CD4-positive, alpha-beta T cell treated with Interleukin-4 for 1 hour (primary cell): ENCODE data around the gene HIBCH.
"Not testable (repeated sequence)": the region's sequence is repeated elsewhere in the genome, so short reads cannot be mapped to it uniquely, and the experiment has no call there.

Experiments used
- DNase-seq, 2 donors: peaks; one replicate each; pipeline ENCODE4 v3.0.0-alpha.2; 2020 to 2022

Gene HIBCH

DNA sequence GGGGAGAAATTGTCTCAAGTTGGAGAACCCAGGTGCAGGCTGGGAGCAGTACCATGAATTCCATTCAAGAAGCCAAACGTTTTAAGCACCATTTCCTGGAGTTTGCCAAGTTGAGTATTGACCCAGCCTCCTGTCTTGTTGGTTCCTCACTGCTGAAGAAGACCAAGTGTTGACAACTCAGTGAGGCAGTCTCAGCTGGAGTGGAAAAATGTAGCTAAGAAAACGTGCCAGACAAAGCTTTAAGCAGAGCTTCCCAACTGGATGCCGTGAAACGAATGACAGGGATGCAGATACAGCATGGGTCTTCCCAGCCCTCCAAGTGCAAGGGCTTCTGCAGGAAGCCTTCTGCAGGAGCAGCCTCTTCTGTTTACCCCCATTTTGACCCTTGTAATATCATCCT lies 23.0 kb upstream of the HIBCH start:
- DNase-seq, result no peak

DNA sequence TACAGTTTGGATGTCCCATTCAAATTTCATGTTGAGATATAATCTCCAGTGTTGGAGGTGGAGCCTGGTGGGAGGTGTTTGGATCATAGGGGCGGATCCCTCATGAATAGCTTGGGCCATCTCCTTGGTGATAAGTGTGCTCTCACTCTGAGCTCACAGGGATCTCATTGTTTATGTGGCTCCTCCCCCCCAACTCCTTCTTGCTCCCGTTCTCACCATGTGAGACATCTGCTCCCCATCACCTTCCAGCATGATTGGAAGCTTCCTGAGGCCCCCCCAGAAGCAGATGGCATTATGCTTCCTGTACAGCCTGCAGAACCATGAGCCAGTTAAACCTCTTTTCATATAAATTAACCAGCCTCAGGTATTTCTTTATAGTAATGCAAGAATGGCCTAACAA lies 20.7 kb upstream of the HIBCH start:
- DNase-seq, result no peak

DNA sequence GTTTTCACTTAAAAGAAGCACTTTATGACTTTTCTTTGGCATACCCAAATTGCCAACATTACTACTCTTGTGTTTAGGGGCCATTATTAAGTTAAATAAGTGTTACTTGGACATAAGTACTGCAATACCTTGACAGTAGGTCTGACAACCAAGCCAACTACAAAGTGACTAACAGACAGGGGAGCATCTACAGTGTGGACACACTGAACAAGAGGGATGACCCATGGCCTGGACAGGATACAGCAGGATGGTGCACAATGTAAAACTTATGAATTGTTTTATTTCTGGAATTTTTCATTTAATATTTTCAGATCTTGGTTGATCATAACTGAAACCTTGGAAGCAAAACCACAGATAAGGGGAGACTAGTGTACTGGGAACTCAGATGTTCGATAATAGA lies 19.8 kb upstream of the HIBCH start:
- DNase-seq, result no peak

DNA sequence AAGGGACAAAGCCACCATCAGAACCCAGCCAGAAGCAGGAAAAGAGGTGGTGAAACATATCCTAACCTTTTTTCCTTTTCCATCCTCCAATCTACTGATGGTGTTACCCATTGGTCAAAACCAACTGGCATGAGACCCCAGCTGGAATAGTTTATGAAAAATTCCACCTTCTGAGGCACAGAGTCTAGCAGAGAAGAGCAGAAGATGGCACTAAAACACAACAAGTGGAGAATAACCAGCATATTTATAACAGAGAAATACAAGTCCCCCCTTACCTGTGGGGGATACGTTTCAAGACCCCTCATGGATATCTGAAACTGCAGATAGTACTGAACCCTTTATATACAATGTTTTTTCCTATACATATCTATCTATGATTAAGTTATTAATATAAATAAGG lies 18.8 kb upstream of the HIBCH start:
- no peak for DNase-seq

GRCh38 chr2:190336420-190336819 lies 16.8 kb upstream of the HIBCH start:
- no peak for DNase-seq

DNA sequence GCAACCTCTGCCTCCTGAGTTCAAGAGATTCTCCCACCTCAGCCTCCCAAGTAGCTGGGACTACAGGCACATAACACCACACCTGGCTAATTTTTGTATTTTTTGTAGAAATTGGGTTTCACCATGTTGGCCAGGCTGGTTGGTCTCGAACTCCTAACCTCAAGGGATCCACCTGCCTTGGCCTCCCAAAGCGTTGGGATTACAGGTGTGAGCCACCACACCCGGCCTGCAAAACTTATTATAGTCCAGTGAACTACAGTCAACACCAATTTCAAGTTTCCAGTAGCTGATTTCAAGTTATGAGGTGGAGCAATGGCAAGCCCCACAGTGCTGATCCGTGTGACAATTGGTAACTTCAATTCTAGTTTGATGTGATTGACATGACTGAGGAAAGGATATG lies 16.0 kb upstream of the HIBCH start:
- not testable (repeated sequence) for DNase-seq

DNA sequence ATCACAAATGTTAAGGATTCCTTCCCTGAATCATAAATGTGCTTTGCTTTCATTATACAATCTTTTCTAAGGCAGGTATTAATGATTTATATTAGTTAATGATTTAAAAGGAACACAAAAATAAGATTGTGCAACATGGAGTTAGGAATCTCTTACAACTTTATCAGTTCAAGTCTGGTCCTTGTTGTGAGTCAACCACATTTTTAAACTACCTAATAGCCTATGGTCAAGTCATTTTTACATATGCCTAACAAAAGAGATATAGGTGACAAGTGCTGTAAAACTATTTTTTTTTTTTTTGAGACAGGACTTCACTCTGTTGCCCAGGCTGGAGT lies 15.6 kb upstream of the HIBCH start:
- no peak for DNase-seq

GRCh38 chr2:190334479-190335224 lies 15.0 kb upstream of the HIBCH start:
- no peak for DNase-seq

DNA sequence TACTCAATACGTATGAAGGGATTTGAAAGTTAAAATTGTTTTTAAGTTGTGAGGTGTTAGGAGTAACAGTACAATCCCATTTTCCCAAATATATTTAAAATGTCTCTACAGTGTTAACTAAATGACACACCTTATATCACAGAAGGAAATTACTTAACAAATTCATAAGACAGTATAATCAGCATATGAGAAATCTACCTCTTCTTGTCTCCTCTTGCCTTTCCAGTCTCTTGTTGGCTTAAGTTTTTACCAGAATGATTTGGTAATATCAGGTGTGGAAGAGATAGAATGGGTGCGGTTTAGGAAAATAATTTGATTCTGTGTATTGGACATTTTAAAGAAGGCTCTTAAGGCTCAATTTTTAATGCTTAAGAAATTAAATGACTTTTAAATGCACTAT lies 14.3 kb upstream of the HIBCH start:
- no peak for DNase-seq

GRCh38 chr2:190333395-190333794 lies 13.8 kb upstream of the HIBCH start:
- DNase-seq, result no peak

GRCh38 chr2:190328573-190329147 lies 9.0 kb upstream of the HIBCH start:
- no peak for DNase-seq

DNA sequence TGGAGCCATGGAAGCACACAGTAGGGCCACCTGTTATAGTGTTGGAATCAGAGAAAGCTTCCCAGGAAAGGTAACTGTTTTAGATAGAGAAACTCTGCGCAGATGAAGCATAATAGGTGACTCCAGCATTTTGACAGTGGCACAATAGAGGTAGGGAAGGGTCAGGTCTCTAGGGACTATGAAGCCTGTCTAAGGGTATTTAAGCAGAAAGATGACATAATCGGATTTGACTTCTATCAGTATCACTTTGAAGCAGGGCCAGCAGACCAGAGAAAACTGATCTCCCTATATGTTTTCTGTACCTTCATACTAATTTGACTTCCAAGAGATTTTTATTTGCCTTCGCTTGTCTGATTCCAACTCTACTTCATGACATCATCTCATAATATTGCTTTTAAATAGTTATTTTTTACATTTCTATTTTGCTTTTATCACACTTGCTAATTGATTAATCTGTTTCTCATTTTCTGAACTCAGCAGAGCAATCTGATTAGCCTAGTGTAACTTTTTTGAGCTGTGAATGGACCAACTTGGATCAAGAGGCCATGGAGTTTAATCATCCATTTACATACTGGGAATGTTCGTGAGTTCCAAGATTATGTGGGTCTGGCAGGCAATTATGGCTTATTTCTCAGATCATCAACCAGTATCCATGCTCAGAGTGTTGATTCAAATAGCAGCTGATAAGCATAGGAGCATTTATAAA lies 8.4 kb upstream of the HIBCH start:
- no peak for DNase-seq

- no peak for DNase-seq
These were observed 6.0 kb upstream of the HIBCH start for GRCh38 chr2:190325588-190325987.

- DNase-seq, result no peak
These were observed 3.8 kb upstream of the HIBCH start for GRCh38 chr2:190323406-190323805.

GRCh38 chr2:190320696-190321095 lies 1.1 kb upstream of the HIBCH start:
- DNase-seq, result no peak

GRCh38 chr2:190318931-190319554 lies 583 bp downstream of the HIBCH start:
- peak; percentile 14 to 27 for DNase-seq

DNA sequence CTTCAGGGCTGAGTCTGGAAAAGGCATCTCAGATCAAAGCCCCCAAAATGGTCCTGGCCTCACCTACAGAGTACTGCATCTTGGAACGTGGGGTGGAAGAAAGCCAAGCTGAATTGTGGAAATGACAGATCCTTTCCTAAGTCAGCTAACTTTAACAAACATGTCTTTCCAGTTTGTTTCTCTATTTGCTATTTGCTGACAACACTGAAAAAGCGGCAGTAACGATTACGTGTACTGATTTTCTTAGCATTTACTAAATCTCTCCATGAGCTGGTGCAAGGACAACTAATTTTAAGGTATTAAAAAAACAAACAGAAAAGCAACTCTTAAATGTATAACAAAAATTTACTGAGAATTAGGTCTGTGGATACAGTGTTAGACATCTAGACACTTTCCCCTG lies 1.1 kb downstream of the HIBCH start:
- no peak for DNase-seq

DNA sequence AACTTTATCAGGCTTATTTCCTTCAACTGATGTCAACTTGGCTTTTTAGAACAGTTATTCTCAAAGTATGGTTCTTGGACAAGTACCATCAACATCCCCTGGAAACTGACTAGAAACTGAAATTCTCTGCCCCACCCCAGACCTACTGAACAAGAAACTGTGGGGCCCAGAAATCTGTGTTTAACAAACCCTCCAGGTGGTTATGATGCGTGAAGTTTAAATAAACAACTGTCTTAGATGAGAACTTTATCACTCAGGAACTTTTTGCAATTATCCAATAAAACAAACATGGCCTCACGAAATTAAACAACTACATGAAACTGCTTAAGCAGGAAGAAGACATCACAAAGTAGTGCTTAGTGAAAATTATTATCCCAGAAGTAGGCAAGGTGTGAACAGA lies 4.4 kb downstream of the HIBCH start:
- no peak for DNase-seq

DNA sequence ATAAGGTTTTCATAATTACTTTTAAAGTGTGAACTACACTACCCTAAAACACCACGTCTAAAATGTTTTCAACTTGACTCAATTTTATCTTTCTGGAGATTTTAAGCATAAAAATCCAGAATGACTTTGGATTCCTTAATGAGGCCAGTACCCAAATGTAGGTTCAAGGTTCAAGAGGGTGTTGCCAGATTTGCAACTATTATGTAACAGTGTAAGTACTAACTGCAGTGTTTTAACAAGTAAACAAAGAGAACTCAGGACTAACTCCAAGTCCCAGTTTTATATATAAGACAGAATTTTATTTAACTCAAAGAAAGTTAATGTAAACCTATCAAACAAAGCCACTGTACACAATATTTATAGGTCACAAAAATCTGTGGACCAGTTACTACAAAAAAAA lies 5.7 kb downstream of the HIBCH start:
- no peak for DNase-seq

DNA sequence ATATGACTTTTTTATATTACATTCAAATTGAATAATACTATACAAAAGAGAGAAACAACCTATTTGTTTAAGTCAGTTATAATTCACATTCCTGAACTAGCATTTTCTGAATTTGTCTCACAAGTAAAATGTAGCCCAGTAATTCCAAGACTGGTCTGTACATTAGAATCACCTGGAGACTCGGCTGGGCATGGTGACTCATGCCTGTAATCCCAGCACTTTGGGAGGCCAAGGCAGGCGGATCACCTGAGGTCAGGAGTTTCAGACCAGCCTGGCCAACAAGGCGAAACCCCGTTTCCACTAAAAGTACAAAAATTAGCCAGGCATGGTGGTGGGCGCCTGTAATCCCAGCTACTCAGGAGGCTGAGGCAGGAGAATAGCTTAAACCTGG lies 7.0 kb downstream of the HIBCH start:
- DNase-seq, result not testable (repeated sequence)

GRCh38 chr2:190311893-190312634 lies 7.6 kb downstream of the HIBCH start:
- no peak for DNase-seq

DNA sequence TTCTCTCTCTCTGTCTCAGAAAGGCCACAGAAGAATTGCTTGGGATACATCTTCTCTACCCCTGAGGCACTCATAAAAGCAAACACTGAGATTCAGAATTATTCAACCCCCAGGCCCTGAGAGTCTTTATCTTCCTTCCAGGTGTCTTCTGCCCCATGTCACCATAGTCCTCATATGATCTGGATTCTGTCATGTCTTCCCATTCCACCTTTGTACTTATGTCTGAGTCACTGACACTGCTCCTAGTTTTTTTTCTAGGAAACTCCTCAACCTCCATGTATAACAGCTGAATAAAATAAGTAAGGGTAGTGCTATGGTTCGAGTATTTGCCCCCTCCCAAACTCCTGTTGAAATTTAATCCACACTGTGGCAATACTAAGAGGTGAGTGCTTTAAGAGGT lies 11.6 kb downstream of the HIBCH start:
- no peak for DNase-seq

GRCh38 chr2:190304404-190304803 lies 15.2 kb downstream of the HIBCH start:
- no peak for DNase-seq
